Caco-2 (cell line): ENCODE results near the gene FOXA1. TPM values are rescaled to one million over a fixed set of nuclear protein-coding genes. Genes with fewer than 3 reads are reported as not detected.

Source experiments
- BruUV-seq: library from RNA; stranded (reverse); fragments of 400-500 nt; replicated peaks from 2 replicates; lab custom pipeline; 2021; lab: Mats Ljungman, UMichigan
- CTCF ChIA-PET: fragments of 300-600 bp; sonication (Branson Sonifier 250); formaldehyde crosslinking; loops from one replicate; lab custom pipeline; 2022; ENCODE audit warnings: antibody characterized with exemption; lab: Charles Lee
- POLR2A ChIA-PET: fragments of 300-600 bp; sonication (Branson Sonifier 250); formaldehyde crosslinking; loops from one replicate; lab custom pipeline; 2022; ENCODE audit warnings: antibody characterized with exemption; lab: Charles Lee
- DNase-seq, 2 experiments: peaks; one replicate each; pipeline versions ENCODE4 v3.0.0 to v3.0.0-alpha.2; 2020 to 2022
- H3K27me3 ChIP-seq: replicated peaks from 2 replicates; pipeline ENCODE4 v1.6.0; 2011; ENCODE audit warnings: low read length; ENCODE audit not compliant: control insufficient read depth, insufficient read depth
- H3K36me3 ChIP-seq: 2 replicates; pipeline ENCODE4 v1.5.1; 2011; ENCODE audit warnings: low read length; ENCODE audit not compliant: control insufficient read depth, insufficient read depth
- H3K4me1 ChIP-seq: fragments of 250-450 bp; sonication (Bioruptor Pico); 2 replicates; pipeline ENCODE4 v1.5.1; 2020; ENCODE audit warnings: mild to moderate bottlenecking
- H3K4me3 ChIP-seq: 2 replicates; pipeline ENCODE4 v1.5.1; 2011; ENCODE audit warnings: low read depth, mild to moderate bottlenecking, control low read depth, low read length
- H3K9me3 ChIP-seq: fragments of 250-450 bp; sonication (Bioruptor Pico); 2 replicates; pipeline ENCODE4 v1.5.1; 2020; ENCODE audit warnings: mild to moderate bottlenecking, moderate library complexity
- H3K27ac Mint-ChIP-seq: one replicate; pipeline ENCODE4 v1.8.0; 2022; ENCODE audit warnings: mixed read lengths; ENCODE audit not compliant: unreplicated experiment
- H3K27me3 Mint-ChIP-seq: one replicate; pipeline ENCODE4 v1.8.0; 2022; ENCODE audit warnings: mixed read lengths; ENCODE audit not compliant: insufficient read depth, unreplicated experiment
- H3K36me3 Mint-ChIP-seq: one replicate; pipeline ENCODE4 v1.8.0; 2022; ENCODE audit warnings: mild to moderate bottlenecking, mixed read lengths; ENCODE audit not compliant: insufficient read depth, unreplicated experiment
- H3K4me1 Mint-ChIP-seq: one replicate; pipeline ENCODE4 v1.8.0; 2022; ENCODE audit warnings: low read depth, mixed read lengths; ENCODE audit not compliant: unreplicated experiment
- H3K4me3 Mint-ChIP-seq: one replicate; pipeline ENCODE4 v1.8.0; 2022; ENCODE audit warnings: mild to moderate bottlenecking, moderate library complexity, mixed read lengths; ENCODE audit not compliant: unreplicated experiment
- H3K9me3 Mint-ChIP-seq: one replicate; pipeline ENCODE4 v1.8.0; 2022; ENCODE audit warnings: mixed read lengths; ENCODE audit not compliant: unreplicated experiment
- intact Hi-C: fragments of 100-400 bp; cut with micrococcal nuclease; formaldehyde crosslinking; loops from one replicate; pipeline ENCODE4 v1.10.0; 2022; ENCODE audit not compliant: unreplicated experiment
- total RNA-seq: library from RNA; stranded (reverse); gene quantifications from 2 replicates; pipeline ENCODE4 v1.2.3, GENCODE V29; 2022
- TF ChIP-seq, protein P1 (sequence below), 2 experiments: fragments of 200-600 bp in 1 of 2; IDR thresholded peaks; 1 replicate in 1 of 2; 2 replicates in 1 of 2; pipeline versions ENCODE4 v1.5.1 to v1.8.0; 2011 to 2022; ENCODE audit warnings: antibody characterized with exemption in 1 of 2, control low read depth in 1 of 2, inconsistent platforms in 1 of 2, low read depth in 1 of 2, low read length in 1 of 2, mild to moderate bottlenecking in 1 of 2, moderate library complexity in 1 of 2; ENCODE audit not compliant: insufficient read depth in 1 of 2, severe bottlenecking in 1 of 2, unreplicated experiment in 1 of 2

FOXA1 gene
- total RNA-seq, 1 experiment from 2014 or later: 271 TPM

DNA sequence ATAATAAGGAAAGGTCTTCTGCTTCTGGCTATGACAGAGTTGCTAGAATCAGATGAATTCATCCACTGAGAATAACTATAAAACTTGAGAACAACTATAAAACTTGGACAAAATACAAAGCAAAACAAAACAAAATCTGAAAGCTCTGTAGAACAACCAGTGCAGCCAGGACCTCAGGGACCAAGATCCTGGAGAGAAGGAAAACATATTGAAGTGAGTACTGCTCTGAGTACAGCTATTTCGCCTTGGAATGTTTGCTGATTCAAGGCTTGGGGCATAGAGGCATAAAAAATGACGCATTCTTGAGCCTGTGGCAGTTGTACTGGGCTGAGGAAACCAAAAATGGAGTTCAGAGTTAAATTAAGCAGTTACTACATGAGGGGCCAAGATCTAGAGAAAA, 21.7 kb downstream of the FOXA1 start:
- H3K4me3 ChIP-seq: no peak overlapping the region
- Mint-ChIP-seq H3K9me3 (peaks cover 8% of the 10 kb centered on the region), H3K27ac (no peak overlapping the region), H3K4me3 (no peak overlapping the region), H3K4me1 (peaks cover 53% of the 10 kb centered on the region), H3K27me3 (no peaks in the 10 kb centered on the region), H3K36me3 (no peaks in the 10 kb centered on the region)
- no peaks in the 10 kb centered on the region for H3K27me3 ChIP-seq
- BruUV-seq: no TSS peak
- ChIA-PET CTCF (no interaction called here), POLR2A (no interaction called here)
- intact Hi-C loops: no loop called here
- H3K4me1 ChIP-seq: peaks cover 37% of the 10 kb centered on the region
- no peak for DNase-seq
- no peaks in the 10 kb centered on the region for H3K36me3 ChIP-seq
- H3K9me3 ChIP-seq: no peaks in the 10 kb centered on the region
- TF ChIP-seq, protein P1, sequence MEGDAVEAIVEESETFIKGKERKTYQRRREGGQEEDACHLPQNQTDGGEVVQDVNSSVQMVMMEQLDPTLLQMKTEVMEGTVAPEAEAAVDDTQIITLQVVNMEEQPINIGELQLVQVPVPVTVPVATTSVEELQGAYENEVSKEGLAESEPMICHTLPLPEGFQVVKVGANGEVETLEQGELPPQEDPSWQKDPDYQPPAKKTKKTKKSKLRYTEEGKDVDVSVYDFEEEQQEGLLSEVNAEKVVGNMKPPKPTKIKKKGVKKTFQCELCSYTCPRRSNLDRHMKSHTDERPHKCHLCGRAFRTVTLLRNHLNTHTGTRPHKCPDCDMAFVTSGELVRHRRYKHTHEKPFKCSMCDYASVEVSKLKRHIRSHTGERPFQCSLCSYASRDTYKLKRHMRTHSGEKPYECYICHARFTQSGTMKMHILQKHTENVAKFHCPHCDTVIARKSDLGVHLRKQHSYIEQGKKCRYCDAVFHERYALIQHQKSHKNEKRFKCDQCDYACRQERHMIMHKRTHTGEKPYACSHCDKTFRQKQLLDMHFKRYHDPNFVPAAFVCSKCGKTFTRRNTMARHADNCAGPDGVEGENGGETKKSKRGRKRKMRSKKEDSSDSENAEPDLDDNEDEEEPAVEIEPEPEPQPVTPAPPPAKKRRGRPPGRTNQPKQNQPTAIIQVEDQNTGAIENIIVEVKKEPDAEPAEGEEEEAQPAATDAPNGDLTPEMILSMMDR (IDR thresholded peaks at IDR 0.05; ENCODE audit: insufficient read depth in 1 of 2, low read depth in 1 of 2, low read length in 1 of 2, severe bottlenecking in 1 of 2, unreplicated experiment in 1 of 2): no peak

DNA sequence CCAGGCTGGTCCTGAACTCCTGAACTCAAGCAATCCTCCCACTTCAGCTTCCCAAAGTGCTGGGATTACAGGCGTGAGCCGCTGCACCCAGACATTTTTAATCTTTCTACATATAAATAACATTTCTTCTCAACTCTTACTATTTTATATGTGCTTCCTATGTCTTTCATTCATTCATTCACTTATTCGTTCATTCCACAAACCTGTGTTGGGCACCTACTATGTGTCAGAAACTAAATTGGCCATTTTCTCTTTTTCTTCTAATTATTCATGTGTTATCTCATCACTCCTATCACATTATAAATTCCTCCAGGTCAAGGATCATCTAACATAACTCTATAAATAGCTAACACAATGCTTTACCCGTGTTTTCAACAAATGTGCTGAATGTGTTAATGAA, 23.7 kb downstream of the FOXA1 start:
- POLR2A ChIA-PET: no interaction called here
- H3K4me3 Mint-ChIP-seq: no peak overlapping the region
- peaks cover 10% of the 10 kb centered on the region for H3K9me3 Mint-ChIP-seq
- H3K36me3 Mint-ChIP-seq: peaks cover 8% of the 10 kb centered on the region
- Histone ChIP-seq H3K27me3 (no peaks in the 10 kb centered on the region), H3K4me3 (no peak overlapping the region), H3K4me1 (peaks cover 52% of the 10 kb centered on the region), H3K36me3 (no peaks in the 10 kb centered on the region), H3K9me3 (no peaks in the 10 kb centered on the region)
- H3K27ac Mint-ChIP-seq: no peak overlapping the region
- no TSS peak for BruUV-seq
- CTCF ChIA-PET: no interaction called here
- intact Hi-C loops: no loop called here
- DNase-seq: no peak
- no peaks in the 10 kb centered on the region for H3K27me3 Mint-ChIP-seq
- TF ChIP-seq, protein P1 (IDR thresholded peaks at IDR 0.05; ENCODE audit: insufficient read depth in 1 of 2, low read depth in 1 of 2, low read length in 1 of 2, severe bottlenecking in 1 of 2, unreplicated experiment in 1 of 2): no peak
- peaks cover 61% of the 10 kb centered on the region for H3K4me1 Mint-ChIP-seq

DNA sequence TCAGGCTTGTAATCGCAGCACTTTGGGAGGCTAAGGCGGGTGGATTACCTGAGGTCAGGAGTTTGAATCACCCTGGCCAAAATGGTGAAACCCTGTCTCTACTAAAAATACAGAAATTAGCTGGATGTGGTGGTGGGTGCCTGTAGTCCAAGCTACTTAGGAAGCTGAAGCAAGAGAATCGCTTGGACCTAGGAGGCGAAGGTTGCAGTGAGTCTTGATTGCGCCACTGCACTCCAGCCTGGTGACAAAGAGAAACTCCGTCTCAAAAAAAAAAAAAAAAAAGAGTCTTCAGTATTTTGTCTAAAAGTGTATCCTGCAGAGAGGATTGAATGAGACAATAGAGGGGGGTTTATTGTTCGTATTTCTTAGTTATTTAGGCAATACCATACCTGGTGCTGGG, 25.3 kb downstream of the FOXA1 start:
- DNase-seq: no peak
- H3K36me3 ChIP-seq: no peaks in the 10 kb centered on the region
- Mint-ChIP-seq H3K4me3 (no peak overlapping the region), H3K36me3 (peaks cover 9% of the 10 kb centered on the region), H3K4me1 (peaks cover 67% of the 10 kb centered on the region), H3K27ac (no peak overlapping the region), H3K9me3 (peaks cover 10% of the 10 kb centered on the region), H3K27me3 (no peaks in the 10 kb centered on the region)
- intact Hi-C loops: loop anchor here (5.0 kb wide), 2 partner anchors 172 to 242 kb away; no protein-coding TSS in a partner anchor
- BruUV-seq: no TSS peak
- ChIA-PET POLR2A (interaction anchor here (1.0 to 1.1 kb wide), 2 partner anchors 15 to 26 kb away, joined by 3 read pairs; no protein-coding TSS in a partner anchor), CTCF (interaction anchor here (0.7 kb wide), 1 partner anchor 16 kb away, joined by 5 read pairs; no protein-coding TSS in a partner anchor)
- no peak overlapping the region for H3K4me3 ChIP-seq
- H3K27me3 ChIP-seq: no peaks in the 10 kb centered on the region
- H3K4me1 ChIP-seq: peaks cover 61% of the 10 kb centered on the region
- TF ChIP-seq, protein P1 (IDR thresholded peaks at IDR 0.05; ENCODE audit: insufficient read depth in 1 of 2, low read depth in 1 of 2, low read length in 1 of 2, severe bottlenecking in 1 of 2, unreplicated experiment in 1 of 2): no peak
- H3K9me3 ChIP-seq: no peaks in the 10 kb centered on the region
